OCI-LY7 (cell line): ENCODE data around the gene MAGEA1. TPM values are rescaled to one million over a fixed set of nuclear protein-coding genes. Genes with fewer than 3 reads are reported as not detected.

Experiments used
- BruUV-seq: library from RNA; stranded (reverse); fragments of 400-500 nt; replicated peaks from 2 replicates; lab custom pipeline; 2021; lab: Mats Ljungman, UMichigan
- CTCF ChIA-PET: fragments of 300-600 bp; sonication (Branson Sonifier 250); formaldehyde crosslinking; loops from one replicate; lab custom pipeline; 2022; ENCODE audit warnings: antibody characterized with exemption; ENCODE audit not compliant: unreplicated experiment; lab: Charles Lee
- POLR2A ChIA-PET: fragments of 300-600 bp; sonication (Branson Sonifier 250); formaldehyde crosslinking; loops from one replicate; lab custom pipeline; 2022; ENCODE audit warnings: antibody characterized with exemption; lab: Charles Lee
- DNase-seq: peaks from one replicate; pipeline ENCODE4 v3.0.0-alpha.2; 2015; ENCODE audit warnings: low spot score
- H2AFZ ChIP-seq: fragments of 200-600 bp; sonication (generic), shearing (Covaris generic); 2 replicates; pipeline ENCODE4 v1.6.1; 2014; ENCODE audit warnings: mild to moderate bottlenecking, antibody characterized with exemption, low read length, moderate library complexity
- H3K27ac ChIP-seq: fragments of 200-600 bp; sonication (generic); 2 replicates; pipeline ENCODE4 v1.5.1; 2014; ENCODE audit warnings: mixed run types, low read depth, mild to moderate bottlenecking, moderate library complexity, low read length, inconsistent platforms; ENCODE audit not compliant: poor library complexity, severe bottlenecking
- H3K36me3 ChIP-seq: fragments of 200-600 bp; sonication (generic); 2 replicates; pipeline ENCODE4 v1.6.1; 2014; ENCODE audit warnings: mild to moderate bottlenecking, antibody characterized with exemption, low read length, moderate library complexity, mixed read lengths; ENCODE audit not compliant: insufficient read depth
- H3K4me1 ChIP-seq: fragments of 200-600 bp; sonication (generic); 2 replicates; pipeline ENCODE4 v1.5.1; 2014; ENCODE audit warnings: mild to moderate bottlenecking, low read length; ENCODE audit not compliant: insufficient read depth, poor library complexity, severe bottlenecking
- H3K4me2 ChIP-seq: fragments of 200-600 bp; sonication (generic); 2 replicates; pipeline ENCODE4 v1.6.1; 2014; ENCODE audit warnings: mild to moderate bottlenecking, low read length
- H3K4me3 ChIP-seq: fragments of 200-600 bp; sonication (generic); 2 replicates; pipeline ENCODE4 v1.5.1; 2014; ENCODE audit warnings: mild to moderate bottlenecking, low read depth, low read length; ENCODE audit not compliant: poor library complexity, severe bottlenecking
- H3K79me2 ChIP-seq: fragments of 200-600 bp; sonication (generic); 2 replicates; pipeline ENCODE4 v1.6.1; 2016; ENCODE audit warnings: low read depth, mild to moderate bottlenecking, low read length, moderate library complexity, mixed read lengths; ENCODE audit not compliant: insufficient read depth
- H3K9me2 ChIP-seq: fragments of 200-600 bp; sonication (generic); 2 replicates; pipeline ENCODE4 v1.6.1; 2016; ENCODE audit warnings: mild to moderate bottlenecking, low read length, mixed read lengths; ENCODE audit not compliant: insufficient read depth
- H3K9me3 ChIP-seq: fragments of 200-600 bp; sonication (generic); 2 replicates; pipeline ENCODE4 v1.6.1; 2014; ENCODE audit warnings: mild to moderate bottlenecking, mixed run types, low read length, mixed read lengths
- H4K20me1 ChIP-seq: fragments of 200-600 bp; sonication (generic); 2 replicates; pipeline ENCODE4 v1.6.1; 2014; ENCODE audit warnings: mild to moderate bottlenecking, antibody characterized with exemption, low read length, moderate library complexity, mixed read lengths; ENCODE audit not compliant: insufficient read depth
- CTCF ChIP-seq: fragments of 200-600 bp; sonication (generic); conservative IDR thresholded peaks from 2 replicates; pipeline ENCODE4 v1.5.1; 2014; ENCODE audit warnings: mild to moderate bottlenecking, antibody characterized with exemption, low read length, moderate library complexity, mixed read lengths
- EZH2phosphoT487 ChIP-seq: fragments of 200-600 bp; sonication (generic); IDR thresholded peaks from 2 replicates; pipeline ENCODE4 v1.6.1; 2018; ENCODE audit warnings: low read depth, borderline replicate concordance, mild to moderate bottlenecking, mixed run types, antibody characterized with exemption, low read length, moderate library complexity, mixed read lengths
- intact Hi-C: fragments of 100-400 bp; cut with micrococcal nuclease; formaldehyde crosslinking; loops from one replicate; pipeline ENCODE4 v1.10.0; 2022; ENCODE audit not compliant: unreplicated experiment
- total RNA-seq, 2 experiments: library from RNA; depleted of rRNA in 1 of 2; stranded (reverse); fragments of >200 nt in 1 of 2; shearing (Covaris generic) in 1 of 2; gene quantifications; 2 replicates each; pipeline ENCODE4 v1.2.3, GENCODE V29; 2014 to 2022

The MAGEA1 gene
- total RNA-seq, 2 experiments from 2014 or later = not detected

DNA sequence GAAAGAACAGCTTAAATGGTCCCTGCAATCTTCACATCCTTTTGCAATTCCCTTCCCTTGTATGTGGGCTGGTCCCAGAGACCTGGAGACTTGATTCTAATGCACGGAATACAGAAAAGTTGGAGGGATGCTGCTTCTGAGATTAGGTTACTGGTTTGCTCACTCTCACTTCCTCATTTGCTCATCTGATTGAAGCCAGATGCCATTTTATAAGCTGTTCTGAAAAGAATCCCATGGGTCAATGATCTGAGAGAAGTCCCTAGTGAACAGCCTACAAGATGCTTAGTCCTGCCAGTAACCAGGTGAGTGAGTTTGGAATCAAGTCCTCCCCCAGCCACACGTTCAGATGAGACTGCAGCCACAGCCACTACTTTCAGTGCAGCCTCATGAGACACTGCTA is 35.9 kb downstream of the MAGEA1 start:
- no peaks in the 10 kb centered on the region; the same call in 1 of the 2 replicates for H3K9me3 ChIP-seq
- ChIA-PET CTCF (no interaction called here), POLR2A (no interaction called here)
- no peaks in the 10 kb centered on the region for H3K9me2 ChIP-seq
- no TSS peak for BruUV-seq
- peak overlapping the region; percentile 61 for H3K4me2 ChIP-seq
- DNase-seq = peak; percentile 76
- H4K20me1 ChIP-seq = no peaks in the 10 kb centered on the region
- no peak overlapping the region for H3K4me3 ChIP-seq
- no peaks in the 10 kb centered on the region for H3K79me2 ChIP-seq
- TF ChIP-seq EZH2phosphoT487 = no peak
- no peak for TF ChIP-seq CTCF
- peak overlapping the region; percentile 69 for H3K27ac ChIP-seq
- peaks cover 21% of the 10 kb centered on the region for H3K4me1 ChIP-seq
- H3K36me3 ChIP-seq = no peaks in the 10 kb centered on the region; the same call in 1 of the 2 replicates
- peak overlapping the region; percentile 75; the same call in 1 of the 2 replicates for H2AFZ ChIP-seq
- intact Hi-C loops = no loop called here

- no peaks in the 10 kb centered on the region for H3K79me2 ChIP-seq
- H3K27ac ChIP-seq = no peak overlapping the region
- H3K4me3 ChIP-seq = no peak overlapping the region
- no peaks in the 10 kb centered on the region for H3K9me3 ChIP-seq
- no peak overlapping the region for H3K4me2 ChIP-seq
- peaks cover 21% of the 10 kb centered on the region for H3K4me1 ChIP-seq
- no peak for TF ChIP-seq CTCF
- no peak for TF ChIP-seq EZH2phosphoT487
- H2AFZ ChIP-seq = no peak overlapping the region
- ChIA-PET CTCF (no interaction called here), POLR2A (no interaction called here)
- no TSS peak for BruUV-seq
- no peaks in the 10 kb centered on the region for H4K20me1 ChIP-seq
- intact Hi-C loops = no loop called here
- H3K36me3 ChIP-seq = no peaks in the 10 kb centered on the region; the same call in 1 of the 2 replicates
- no peak for DNase-seq
- no peaks in the 10 kb centered on the region for H3K9me2 ChIP-seq
Observed at GRCh38 chrX:153216926-153217325, 37.8 kb downstream of the MAGEA1 start.

- no peak overlapping the region for H3K4me3 ChIP-seq
- no peaks in the 10 kb centered on the region for H3K36me3 ChIP-seq
- no peak for TF ChIP-seq CTCF
- TF ChIP-seq EZH2phosphoT487 = no peak
- no peak overlapping the region for H3K4me2 ChIP-seq
- CTCF ChIA-PET = no interaction called here
- H3K9me3 ChIP-seq = no peaks in the 10 kb centered on the region
- no TSS peak for BruUV-seq
- H3K27ac ChIP-seq = no peak overlapping the region
- H2AFZ ChIP-seq = no peak overlapping the region
- no peaks in the 10 kb centered on the region for H3K79me2 ChIP-seq
- intact Hi-C loops = no loop called here
- POLR2A ChIA-PET = interaction anchor here (1.3 kb wide), 1 partner anchor 15 kb away, joined by 3 read pairs; no protein-coding TSS in a partner anchor
- H3K9me2 ChIP-seq = no peaks in the 10 kb centered on the region
- DNase-seq = no peak
- no peaks in the 10 kb centered on the region for H3K4me1 ChIP-seq
- no peaks in the 10 kb centered on the region for H4K20me1 ChIP-seq
Observed at GRCh38 chrX:153225438-153226098, 46.5 kb downstream of the MAGEA1 start.
